HCT116 (cell line): ENCODE measurements around the gene ENTPD7. TPM values are rescaled to one million over a fixed set of nuclear protein-coding genes. Genes with fewer than 3 reads are reported as not detected.

Experiments used
- ATAC-seq: fragments of 200-7000 bp; cut with Tn5 transposase; 2 replicates; pipeline ENCODE4 v1.9.1; 2020; ENCODE audit warnings: mild to moderate bottlenecking, moderate library complexity
- BruUV-seq: library from RNA; stranded (reverse); fragments of 400-500 nt; replicated peaks from 2 replicates; lab custom pipeline; 2021; lab: Mats Ljungman, UMichigan
- CTCF ChIA-PET: fragments of 300-600 bp; sonication (Branson Sonifier 250); formaldehyde crosslinking; loops from one replicate; lab custom pipeline; 2021; ENCODE audit warnings: antibody characterized with exemption; lab: Charles Lee
- POLR2A ChIA-PET: fragments of 300-600, 350-600 bp; sonication (Branson Sonifier 250); formaldehyde crosslinking; loops from one replicate; lab custom pipeline; 2021; ENCODE audit warnings: antibody characterized with exemption; lab: Charles Lee
- RAD21 ChIA-PET, 2 experiments: fragments of 300-600 bp; sonication (Branson Sonifier 250); formaldehyde crosslinking; loops; one replicate each; lab custom pipeline; 2023; ENCODE audit warnings: low total read pairs in 2 of 2; ENCODE audit not compliant: uncharacterized antibody in 2 of 2, unreplicated experiment in 2 of 2, low non-redundant PET in 1 of 2; lab: Charles Lee
- DNase-seq: peaks from one replicate; pipeline ENCODE4 v3.0.0-alpha.2; 2010; ENCODE audit warnings: low read depth, low spot score
- H2AFZ ChIP-seq: fragments of 200-600 bp; shearing (Covaris generic), sonication (generic); 2 replicates; pipeline ENCODE4 v1.6.1; 2017; ENCODE audit warnings: low read depth, mixed run types, mixed read lengths, antibody characterized with exemption, low read length; ENCODE audit not compliant: poor library complexity, severe bottlenecking
- H3K27ac ChIP-seq: 2 replicates; pipeline ENCODE4 v1.5.1; 2012; ENCODE audit warnings: low read depth, low read length
- H3K27me3 ChIP-seq: fragments of 200-600 bp; sonication (generic); 2 replicates; pipeline ENCODE4 v1.6.1; 2016; ENCODE audit warnings: mixed run types, low read length, mixed read lengths; ENCODE audit not compliant: insufficient read depth
- H3K36me3 ChIP-seq, 2 experiments: fragments of 200-500 bp in 1 of 2; fragments of 200-600 bp in 1 of 2; sonication (Bioruptor generic) in 1 of 2; sonication (generic) in 1 of 2; 2 replicates each; pipeline versions ENCODE4 v1.5.1 to v1.6.1; 2014 to 2016; ENCODE audit warnings: low read length in 2 of 2, inconsistent platforms in 1 of 2, mixed read lengths in 1 of 2, mixed run types in 1 of 2; ENCODE audit not compliant: insufficient read depth in 2 of 2, control insufficient read depth in 1 of 2
- H3K4me1 ChIP-seq, 2 experiments: fragments of 200-600 bp in 1 of 2; sonication (generic) in 1 of 2; 2 replicates each; pipeline versions ENCODE4 v1.5.1 to v1.6.1; 2012 to 2017; ENCODE audit warnings: low read length in 2 of 2, inconsistent platforms in 1 of 2, mild to moderate bottlenecking in 1 of 2, mixed read lengths in 1 of 2, mixed run types in 1 of 2, moderate library complexity in 1 of 2; ENCODE audit not compliant: insufficient read depth in 2 of 2, control insufficient read depth in 1 of 2
- H3K4me2 ChIP-seq: fragments of 200-600 bp; sonication (generic); 2 replicates; pipeline ENCODE4 v1.6.1; 2017; ENCODE audit warnings: mixed run types, low read length, mixed read lengths
- H3K4me3 ChIP-seq, 2 experiments: fragments of 200-600 bp in 1 of 2; sonication (generic) in 1 of 2; replicated peaks in 1 of 2; 2 replicates each; pipeline ENCODE4 v1.5.1; 2011 to 2016; ENCODE audit warnings: low read length in 2 of 2, control low read depth in 1 of 2, low read depth in 1 of 2, mild to moderate bottlenecking in 1 of 2, mixed read lengths in 1 of 2, mixed run types in 1 of 2
- H3K79me2 ChIP-seq: fragments of 200-600 bp; sonication (generic); 2 replicates; pipeline ENCODE4 v1.6.1; 2017; ENCODE audit warnings: mild to moderate bottlenecking, mixed run types, low read length, moderate library complexity, mixed read lengths; ENCODE audit not compliant: insufficient read depth
- H3K9ac ChIP-seq: fragments of 200-600 bp; sonication (generic); 2 replicates; pipeline ENCODE4 v1.6.1; 2016; ENCODE audit warnings: low read length, mixed read lengths
- H3K9me2 ChIP-seq: fragments of 200-600 bp; sonication (generic), shearing (Covaris generic); 2 replicates; pipeline ENCODE4 v1.6.1; 2017; ENCODE audit warnings: mixed run types, mild to moderate bottlenecking, moderate library complexity; ENCODE audit not compliant: insufficient read depth
- H3K9me3 ChIP-seq, 2 experiments: fragments of 200-500 bp in 1 of 2; fragments of 200-600 bp in 1 of 2; sonication (Bioruptor generic) in 1 of 2; sonication (generic) in 1 of 2; 2 replicates each; pipeline ENCODE4 v1.6.1; 2014 to 2017; ENCODE audit warnings: low read length in 2 of 2, mixed read lengths in 2 of 2, inconsistent platforms in 1 of 2, low read depth in 1 of 2, mild to moderate bottlenecking in 1 of 2, mixed run types in 1 of 2, moderate library complexity in 1 of 2; ENCODE audit not compliant: control insufficient read depth in 1 of 2, insufficient read depth in 1 of 2
- H4K20me1 ChIP-seq: fragments of 200-600 bp; sonication (generic), shearing (Covaris generic); 2 replicates; pipeline ENCODE4 v1.6.1; 2017; ENCODE audit warnings: mixed run types, mild to moderate bottlenecking, moderate library complexity; ENCODE audit not compliant: insufficient read depth
- CEBPB ChIP-seq: IDR thresholded peaks from 2 replicates; pipeline ENCODE4 v1.6.1; 2012; ENCODE audit warnings: low read depth
- EGR1 ChIP-seq: IDR thresholded peaks from 2 replicates; pipeline ENCODE4 v1.6.1; 2012; ENCODE audit warnings: low read depth
- EZH2 ChIP-seq: fragments of 200-600 bp; sonication (generic); IDR thresholded peaks from 2 replicates; pipeline ENCODE4 v1.6.1; 2017; ENCODE audit warnings: antibody characterized with exemption, mixed run types
- FOSL1 ChIP-seq: IDR thresholded peaks from 2 replicates; pipeline ENCODE4 v1.6.1; 2012; ENCODE audit warnings: low read depth
- POLR2A ChIP-seq: IDR thresholded peaks from 2 replicates; pipeline ENCODE4 v1.7.0; 2011; ENCODE audit warnings: borderline replicate concordance; ENCODE audit not compliant: insufficient read depth, insufficient read length; ENCODE audit errors: extremely low read depth
- POLR2AphosphoS5 ChIP-seq: IDR thresholded peaks from 2 replicates; pipeline ENCODE4 v1.6.1; 2011; ENCODE audit warnings: mild to moderate bottlenecking, low read depth, low read length, moderate library complexity
- RAD21 ChIP-seq: IDR thresholded peaks from 2 replicates; pipeline ENCODE4 v1.6.1; 2012; ENCODE audit warnings: low read depth, mild to moderate bottlenecking
- SP1 ChIP-seq: IDR thresholded peaks from 2 replicates; pipeline ENCODE4 v1.6.1; 2012; ENCODE audit warnings: low read depth
- SRF ChIP-seq: IDR thresholded peaks from 2 replicates; pipeline ENCODE4 v1.6.1; 2012; ENCODE audit warnings: low read depth
- TCF7L2 ChIP-seq: IDR thresholded peaks from 2 replicates; pipeline ENCODE4 v1.7.0; 2011; ENCODE audit warnings: borderline replicate concordance, inconsistent platforms; ENCODE audit not compliant: insufficient read depth, insufficient read length; ENCODE audit errors: extremely low read depth
- YY1 ChIP-seq: IDR thresholded peaks from 2 replicates; pipeline ENCODE4 v1.6.1; 2011; ENCODE audit warnings: low read length, low read depth, moderate library complexity, mild to moderate bottlenecking; ENCODE audit not compliant: insufficient replicate concordance; ENCODE audit errors: extremely low read depth
- ZFX ChIP-seq: fragments of 450-650 bp; IDR thresholded peaks from 2 replicates; pipeline ENCODE4 v1.6.1; 2017
- ZNF274 ChIP-seq: fragments of 200-500 bp; sonication (Bioruptor generic); IDR thresholded peaks from 2 replicates; pipeline ENCODE4 v1.6.1; 2014; ENCODE audit warnings: mild to moderate bottlenecking, low read depth, low read length, inconsistent platforms
- intact Hi-C: fragments of 100-400 bp; cut with micrococcal nuclease; formaldehyde crosslinking; loops from 2 replicates; pipeline ENCODE4 v1.10.0; 2022
- total RNA-seq: library from RNA; stranded (reverse); gene quantifications from one replicate; pipeline ENCODE4 v1.2.1, GENCODE V29; 2021; ENCODE audit not compliant: unreplicated experiment
- TF ChIP-seq, protein P1 (sequence below): IDR thresholded peaks from 2 replicates; pipeline ENCODE4 v1.6.1; 2012
- TF ChIP-seq, protein P2 (sequence below), 3 experiments: fragments of 200-600 bp in 1 of 3; sonication (generic) in 1 of 3; IDR thresholded peaks in 2 of 3; conservative IDR thresholded peaks in 1 of 3; 2 replicates each; pipeline ENCODE4 v1.5.1; 2012 to 2017; ENCODE audit warnings: low read depth in 2 of 3, low read length in 2 of 3, antibody characterized with exemption in 1 of 3, borderline replicate concordance in 1 of 3, control low read depth in 1 of 3, mild to moderate bottlenecking in 1 of 3, mixed read lengths in 1 of 3, mixed run types in 1 of 3, moderate library complexity in 1 of 3; ENCODE audit not compliant: insufficient read depth in 1 of 3
- TF ChIP-seq, protein P3 (sequence below): IDR thresholded peaks from 2 replicates; pipeline ENCODE4 v1.6.1; 2012

ENTPD7 gene
- total RNA-seq, 1 experiment from 2014 or later: 12.3 TPM

DNA sequence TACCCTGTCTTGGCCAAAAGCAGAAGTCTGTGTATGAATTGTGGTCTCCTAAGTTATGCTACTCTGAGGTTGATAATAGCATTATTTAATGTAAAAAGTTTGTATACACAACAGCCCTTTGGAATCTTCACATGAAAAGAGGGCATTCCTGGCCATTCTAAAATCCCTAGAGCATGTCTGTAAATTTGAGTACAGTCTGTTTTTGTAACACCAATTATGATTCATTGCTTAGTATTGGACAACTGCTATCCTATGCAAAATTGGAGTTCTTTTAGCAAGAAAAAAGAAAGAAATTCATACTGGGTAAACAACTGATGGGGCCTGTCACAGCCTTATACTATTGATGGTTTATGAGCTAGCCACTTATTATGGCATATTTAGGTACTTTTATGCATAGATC lies 82.9 kb downstream of the ENTPD7 start:
- intact Hi-C loops: no loop called here
- H3K36me3 ChIP-seq: peaks cover 85 to 89% of the 10 kb centered on the region in 2 experiments

DNA sequence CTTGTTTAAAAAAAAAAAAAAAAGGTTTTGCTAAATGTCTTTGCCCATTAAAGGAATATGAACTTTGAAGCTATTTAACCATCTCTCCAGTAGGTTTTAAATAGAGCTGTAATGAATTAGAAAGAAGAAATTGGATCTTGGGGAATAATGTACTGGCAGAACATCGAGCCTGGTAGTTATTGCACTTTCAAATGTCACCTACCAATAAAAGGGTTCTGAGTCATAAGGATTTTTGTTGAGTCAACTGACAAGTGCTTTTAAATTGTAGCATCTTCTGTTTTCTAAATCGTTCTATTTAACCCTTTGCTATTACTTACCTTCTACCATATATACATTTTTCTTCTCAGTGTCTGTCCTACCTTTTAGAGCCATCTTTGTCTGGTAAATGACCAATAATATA lies 83.4 kb downstream of the ENTPD7 start:
- H3K4me3 ChIP-seq: no peak overlapping the region
- RAD21 ChIA-PET: interaction anchor here in 1 of 2 experiments (1.2 kb wide), 1 partner anchor 11 kb away, joined by 4 read pairs; the partner anchor contains the start of genes COX15 and CUTC
- H4K20me1 ChIP-seq: no peaks in the 10 kb centered on the region
- ATAC-seq: no peak
- no peak overlapping the region for H2AFZ ChIP-seq
- peaks cover 84 to 89% of the 10 kb centered on the region in 2 experiments for H3K36me3 ChIP-seq
- H3K79me2 ChIP-seq: peaks cover 70% of the 10 kb centered on the region
- BruUV-seq: no TSS peak
- H3K9me2 ChIP-seq: no peaks in the 10 kb centered on the region
- no peaks in the 10 kb centered on the region for H3K27me3 ChIP-seq
- H3K4me1 ChIP-seq: peaks cover 15 to 30% of the 10 kb centered on the region in 2 experiments
- H3K27ac ChIP-seq: peak overlapping the region; percentile 7; the same call in 1 of the 2 replicates
- intact Hi-C loops: no loop called here
- H3K4me2 ChIP-seq: peak overlapping the region; percentile 3; the same call in 1 of the 2 replicates
- CTCF ChIA-PET: interaction anchor here (1.8 kb wide), 1 partner anchor 10 kb away, joined by 5 read pairs; the partner anchor contains the start of gene CUTC
- no peak for DNase-seq
- H3K9ac ChIP-seq: no peak overlapping the region
- POLR2A ChIA-PET: interaction anchor here (2.0 kb wide), 1 partner anchor 10 kb away, joined by 17 read pairs; the partner anchor contains the start of genes COX15 and CUTC
- peaks cover 10 to 26% of the 10 kb centered on the region in 2 experiments; a peak in 3 of 4 replicates for H3K9me3 ChIP-seq
- TF ChIP-seq ZFX: no peak
- TF ChIP-seq, protein P1, sequence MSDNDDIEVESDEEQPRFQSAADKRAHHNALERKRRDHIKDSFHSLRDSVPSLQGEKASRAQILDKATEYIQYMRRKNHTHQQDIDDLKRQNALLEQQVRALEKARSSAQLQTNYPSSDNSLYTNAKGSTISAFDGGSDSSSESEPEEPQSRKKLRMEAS: no peak
- TF ChIP-seq POLR2AphosphoS5: no peak
- TF ChIP-seq POLR2A: no peak
- no peak for TF ChIP-seq EGR1
- TF ChIP-seq, protein P2, sequence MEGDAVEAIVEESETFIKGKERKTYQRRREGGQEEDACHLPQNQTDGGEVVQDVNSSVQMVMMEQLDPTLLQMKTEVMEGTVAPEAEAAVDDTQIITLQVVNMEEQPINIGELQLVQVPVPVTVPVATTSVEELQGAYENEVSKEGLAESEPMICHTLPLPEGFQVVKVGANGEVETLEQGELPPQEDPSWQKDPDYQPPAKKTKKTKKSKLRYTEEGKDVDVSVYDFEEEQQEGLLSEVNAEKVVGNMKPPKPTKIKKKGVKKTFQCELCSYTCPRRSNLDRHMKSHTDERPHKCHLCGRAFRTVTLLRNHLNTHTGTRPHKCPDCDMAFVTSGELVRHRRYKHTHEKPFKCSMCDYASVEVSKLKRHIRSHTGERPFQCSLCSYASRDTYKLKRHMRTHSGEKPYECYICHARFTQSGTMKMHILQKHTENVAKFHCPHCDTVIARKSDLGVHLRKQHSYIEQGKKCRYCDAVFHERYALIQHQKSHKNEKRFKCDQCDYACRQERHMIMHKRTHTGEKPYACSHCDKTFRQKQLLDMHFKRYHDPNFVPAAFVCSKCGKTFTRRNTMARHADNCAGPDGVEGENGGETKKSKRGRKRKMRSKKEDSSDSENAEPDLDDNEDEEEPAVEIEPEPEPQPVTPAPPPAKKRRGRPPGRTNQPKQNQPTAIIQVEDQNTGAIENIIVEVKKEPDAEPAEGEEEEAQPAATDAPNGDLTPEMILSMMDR (IDR thresholded peaks at IDR 0.05 in 2 of 3, conservative IDR thresholded peaks at IDR 0.05 in 1 of 3; ENCODE audit: borderline replicate concordance in 1 of 3, insufficient read depth in 1 of 3, low read depth in 2 of 3, low read length in 2 of 3): no peak
- TF ChIP-seq TCF7L2: no peak
- no peak for TF ChIP-seq RAD21
- no peak for TF ChIP-seq ZNF274
- TF ChIP-seq, protein P3, sequence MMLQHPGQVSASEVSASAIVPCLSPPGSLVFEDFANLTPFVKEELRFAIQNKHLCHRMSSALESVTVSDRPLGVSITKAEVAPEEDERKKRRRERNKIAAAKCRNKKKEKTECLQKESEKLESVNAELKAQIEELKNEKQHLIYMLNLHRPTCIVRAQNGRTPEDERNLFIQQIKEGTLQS: no peak
- TF ChIP-seq CEBPB: no peak
- no peak for TF ChIP-seq EZH2
- no peak for TF ChIP-seq SRF
- no peak for TF ChIP-seq YY1
- no peak for TF ChIP-seq FOSL1
- no peak for TF ChIP-seq SP1

More for the DNA sequence above, 82.9 kb downstream of the ENTPD7 start:
- Histone ChIP-seq H3K79me2 (peaks cover 69% of the 10 kb centered on the region), H3K9ac (no peak overlapping the region), H3K27ac (peak overlapping the region; percentile 7; the same call in 1 of the 2 replicates), H3K9me2 (no peaks in the 10 kb centered on the region)
- POLR2A ChIA-PET: interaction anchor here (1.6 to 2.0 kb wide), 2 partner anchors 9 to 10 kb away, joined by 4 to 17 read pairs; partner anchors contain the start of genes COX15 and CUTC
- no TSS peak for BruUV-seq
- ATAC-seq: no peak
- no peak for TF ChIP-seq YY1
- TF ChIP-seq EZH2: no peak
- no peak for TF ChIP-seq EGR1
- TF ChIP-seq SP1: no peak
- TF ChIP-seq, all 23 proteins: peak for 0
- Histone ChIP-seq H3K27me3 (no peaks in the 10 kb centered on the region), H3K4me2 (peak overlapping the region; percentile 3; the same call in 1 of the 2 replicates), H3K4me1 (peaks cover 15 to 30% of the 10 kb centered on the region in 2 experiments), H2AFZ (no peak overlapping the region), H3K9me3 (peaks cover 10 to 26% of the 10 kb centered on the region in 2 experiments; a peak in 3 of 4 replicates), H4K20me1 (no peaks in the 10 kb centered on the region), H3K4me3 (no peak overlapping the region)
- DNase-seq: no peak
- ChIA-PET RAD21 (interaction anchor here in 1 of 2 experiments (1.2 kb wide), 1 partner anchor 10 kb away, joined by 4 read pairs; the partner anchor contains the start of genes COX15 and CUTC), CTCF (interaction anchor here (1.5 to 1.8 kb wide), 2 partner anchors 10 to 19 kb away, joined by 3 to 5 read pairs; partner anchors contain the start of gene CUTC)
